Mesendoderm (in vitro differentiated cells): ENCODE measurements around the gene MCL1.
A peak's percentile ranks its signal among the peaks of the same experiment; 100 is the strongest.

Source experiments
- DNase-seq: peaks from one replicate; pipeline ENCODE4 v3.0.0; 2013
- H2AK5ac ChIP-seq: 2 replicates; pipeline ENCODE4 v1.6.1; 2013; ENCODE audit warnings: low read length, inconsistent platforms
- H2BK120ac ChIP-seq: 2 replicates; pipeline ENCODE4 v1.6.1; 2013; ENCODE audit warnings: low read depth, mild to moderate bottlenecking, low read length, moderate library complexity, mixed read lengths
- H2BK15ac ChIP-seq: replicated peaks from 2 replicates; pipeline ENCODE4 v1.6.1; 2013; ENCODE audit warnings: low read depth, mild to moderate bottlenecking, moderate library complexity
- H2BK5ac ChIP-seq: 2 replicates; pipeline ENCODE4 v1.6.1; 2013; ENCODE audit warnings: low read length, inconsistent platforms
- H3K18ac ChIP-seq: 2 replicates; pipeline ENCODE4 v1.6.1; 2013; ENCODE audit warnings: mild to moderate bottlenecking, low read length, mixed read lengths
- H3K23ac ChIP-seq: one replicate; pipeline ENCODE4 v1.6.1; 2013; ENCODE audit warnings: low read length
- H3K27ac ChIP-seq: 2 replicates; pipeline ENCODE4 v1.5.1; 2013; ENCODE audit warnings: low read depth, mild to moderate bottlenecking, inconsistent platforms, low read length, moderate library complexity
- H3K27me3 ChIP-seq: 2 replicates; pipeline ENCODE4 v1.6.1; 2013; ENCODE audit warnings: low read length, control low read depth, mild to moderate bottlenecking, inconsistent platforms; ENCODE audit not compliant: insufficient read depth, poor library complexity
- H3K36me3 ChIP-seq: 2 replicates; pipeline ENCODE4 v1.6.1; 2013; ENCODE audit warnings: low read length, inconsistent platforms; ENCODE audit not compliant: control insufficient read depth, insufficient read depth
- H3K4ac ChIP-seq: one replicate; pipeline ENCODE4 v1.6.1; 2013; ENCODE audit warnings: low read depth, mild to moderate bottlenecking, low read length, moderate library complexity
- H3K4me1 ChIP-seq: 2 replicates; pipeline ENCODE4 v1.6.1; 2013; ENCODE audit warnings: low read depth, low read length, inconsistent platforms; ENCODE audit not compliant: control insufficient read depth
- H3K4me2 ChIP-seq: 2 replicates; pipeline ENCODE4 v1.6.1; 2013; ENCODE audit warnings: low read length
- H3K4me3 ChIP-seq: 2 replicates; pipeline ENCODE4 v1.5.1; 2013; ENCODE audit warnings: mild to moderate bottlenecking, low read length
- H3K56ac ChIP-seq: one replicate; pipeline ENCODE4 v1.6.1; 2013; ENCODE audit warnings: low read length
- H3K79me1 ChIP-seq: 2 replicates; pipeline ENCODE4 v1.6.1; 2013; ENCODE audit warnings: low read length, inconsistent platforms
- H3K79me2 ChIP-seq: 2 replicates; pipeline ENCODE4 v1.6.1; 2013; ENCODE audit warnings: mild to moderate bottlenecking, low read length; ENCODE audit not compliant: control insufficient read depth, insufficient read depth
- H3K9ac ChIP-seq: 2 replicates; pipeline ENCODE4 v1.6.1; 2013; ENCODE audit warnings: low read length, inconsistent platforms
- H4K5ac ChIP-seq: one replicate; pipeline ENCODE4 v1.6.1; 2013; ENCODE audit warnings: low read length
- H4K8ac ChIP-seq: one replicate; pipeline ENCODE4 v1.6.1; 2013; ENCODE audit warnings: low read depth, mild to moderate bottlenecking, control low read depth, low read length, moderate library complexity
- WGBS: extraction: QIAGEN DNeasy Blood & Tissue Kit; methylation state at CpG from one replicate; pipeline ENCODE4 v1.1.7; 2013; ENCODE audit warnings: low lambda C conversion rate, missing lambda C conversion rate; ENCODE audit not compliant: insufficient coverage; ENCODE audit errors: extremely low coverage; 5-methylcytosine and 5-hydroxymethylcytosine counted together

MCL1 gene

GRCh38 chr1:150572918-150573647, 6.3 kb downstream of the MCL1 start:
- H3K36me3 ChIP-seq, result peaks cover 13% of the 10 kb centered on the region
- no peak overlapping the region for H3K56ac ChIP-seq
- no peak overlapping the region for H2BK5ac ChIP-seq
- no peak overlapping the region for H4K8ac ChIP-seq
- H3K27ac ChIP-seq, result peak overlapping the region; percentile 6
- H3K9ac ChIP-seq, result no peak overlapping the region
- peaks cover 6% of the 10 kb centered on the region for H3K79me1 ChIP-seq
- H3K4me3 ChIP-seq, result no peak overlapping the region
- no peak overlapping the region for H3K23ac ChIP-seq
- H3K27me3 ChIP-seq, result no peaks in the 10 kb centered on the region
- H3K4me2 ChIP-seq, result no peak overlapping the region
- H3K4me1 ChIP-seq, result peaks cover 11% of the 10 kb centered on the region
- no CpG with 5 or more reads among the region's 4 CpGs for WGBS
- peaks cover 58% of the 10 kb centered on the region for H3K79me2 ChIP-seq
- no peak overlapping the region for H2BK15ac ChIP-seq
- H2BK120ac ChIP-seq, result no peak overlapping the region
- H2AK5ac ChIP-seq, result no peak overlapping the region
- H3K4ac ChIP-seq, result no peak overlapping the region
- H4K5ac ChIP-seq, result no peak overlapping the region
- DNase-seq, result no peak
- no peak overlapping the region for H3K18ac ChIP-seq

GRCh38 chr1:150568594-150568966, 10.8 kb downstream of the MCL1 start:
- Histone ChIP-seq H3K27ac (peak overlapping the region; percentile 71), H4K5ac (no peak overlapping the region), H2BK5ac (no peak overlapping the region), H3K9ac (peak overlapping the region; percentile 4), H3K4me3 (no peak overlapping the region), H2BK15ac (no peak overlapping the region), H3K79me1 (peaks cover 10% of the 10 kb centered on the region), H3K27me3 (no peaks in the 10 kb centered on the region), H2AK5ac (no peak overlapping the region), H3K18ac (no peak overlapping the region), H4K8ac (no peak overlapping the region), H2BK120ac (no peak overlapping the region), H3K36me3 (peaks cover 2% of the 10 kb centered on the region), H3K79me2 (peaks cover 34% of the 10 kb centered on the region), H3K4me1 (peaks cover 8% of the 10 kb centered on the region), H3K4me2 (no peak overlapping the region), H3K4ac (no peak overlapping the region), H3K56ac (peak overlapping the region; percentile 49), H3K23ac (no peak overlapping the region)
- DNase-seq, result no peak

DNA sequence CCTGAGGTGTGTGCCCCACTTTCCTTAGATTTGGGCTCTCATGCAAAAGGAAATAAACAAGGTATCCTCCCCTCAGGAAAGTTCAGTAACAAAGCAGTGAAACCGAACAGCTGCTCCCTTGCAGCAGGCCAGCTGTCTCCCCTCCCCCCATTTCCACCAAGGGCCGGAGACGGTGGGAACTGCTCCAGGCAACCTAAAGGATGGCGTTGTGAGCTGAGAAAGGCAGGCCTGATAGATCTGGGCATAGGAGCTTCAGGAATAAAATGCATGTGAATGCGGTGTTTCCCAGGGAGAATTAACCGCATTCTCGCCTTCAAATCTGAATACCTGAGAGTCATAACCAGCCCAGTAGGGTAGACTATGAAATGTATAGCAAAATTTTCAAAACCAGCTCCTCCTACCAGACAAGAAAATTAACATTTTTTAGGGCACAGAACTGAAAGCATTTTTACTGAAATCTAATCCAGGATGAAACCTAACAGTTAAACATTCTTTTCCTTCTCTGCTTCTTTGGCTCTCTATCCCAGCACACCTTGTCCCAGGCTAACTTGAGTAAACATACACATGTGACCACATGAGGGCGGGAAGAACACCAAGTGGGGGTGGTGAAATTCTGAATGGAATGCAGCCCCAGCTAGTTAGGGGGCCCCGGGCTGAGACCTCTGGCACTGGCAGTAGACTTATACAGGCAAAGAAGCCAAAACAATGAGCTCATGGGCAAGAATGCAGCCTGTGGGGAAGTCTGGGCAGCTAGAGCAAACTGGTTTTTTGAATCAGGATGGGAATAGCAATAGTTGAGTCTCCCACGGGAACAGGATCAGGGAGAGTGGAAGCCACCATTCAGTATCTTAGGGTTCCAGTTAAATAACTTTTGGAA, 11.5 kb downstream of the MCL1 start:
- H3K4me1 ChIP-seq, result peaks cover 10% of the 10 kb centered on the region
- H2AK5ac ChIP-seq, result no peak overlapping the region
- no CpG with 5 or more reads among the region's 10 CpGs for WGBS
- no peak overlapping the region for H4K5ac ChIP-seq
- H3K4me2 ChIP-seq, result peak overlapping the region; percentile 14
- H3K56ac ChIP-seq, result peak overlapping the region; percentile 69
- H3K9ac ChIP-seq, result peak overlapping the region; percentile 41
- peak; percentile 99 for DNase-seq
- no peak overlapping the region for H2BK120ac ChIP-seq
- peaks cover under 1% of the 10 kb centered on the region for H3K36me3 ChIP-seq
- no peak overlapping the region for H3K4me3 ChIP-seq
- peak overlapping the region; percentile 62 for H3K18ac ChIP-seq
- no peak overlapping the region for H3K4ac ChIP-seq
- H2BK15ac ChIP-seq, result no peak overlapping the region
- peaks cover 28% of the 10 kb centered on the region for H3K79me2 ChIP-seq
- no peak overlapping the region for H4K8ac ChIP-seq
- H3K23ac ChIP-seq, result no peak overlapping the region
- peaks cover 9% of the 10 kb centered on the region for H3K79me1 ChIP-seq
- H3K27ac ChIP-seq, result peak overlapping the region; percentile 71
- no peak overlapping the region for H2BK5ac ChIP-seq
- H3K27me3 ChIP-seq, result no peaks in the 10 kb centered on the region

DNA sequence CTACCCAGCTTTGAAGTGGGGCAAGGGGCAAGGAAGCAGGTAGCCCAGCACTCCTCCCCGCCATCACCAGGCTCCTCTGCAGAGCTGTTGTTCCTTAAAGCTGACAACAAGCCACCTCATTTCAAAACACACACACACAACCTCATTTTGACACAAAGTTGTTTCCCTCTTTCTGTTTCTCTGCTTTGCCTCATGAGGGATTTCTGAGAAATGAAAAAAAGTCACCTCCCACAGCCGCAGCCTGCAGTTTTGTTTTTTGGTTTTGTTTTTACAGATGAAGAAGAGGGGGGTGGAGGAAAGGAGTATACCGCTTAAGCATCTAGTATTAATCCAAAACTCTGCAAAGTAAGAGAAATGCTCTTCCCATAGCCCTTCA, 12.1 kb downstream of the MCL1 start:
- WGBS, result no CpG with 5 or more reads among the region's 3 CpGs
- H3K4me1 ChIP-seq, result peaks cover 16% of the 10 kb centered on the region

GRCh38 chr1:150566589-150567340, 12.6 kb downstream of the MCL1 start:
- peak overlapping the region; percentile 63 for H3K27ac ChIP-seq
- no peak overlapping the region for H3K4me3 ChIP-seq
- no peaks in the 10 kb centered on the region for H3K36me3 ChIP-seq
- H3K27me3 ChIP-seq, result no peaks in the 10 kb centered on the region
- H4K8ac ChIP-seq, result no peak overlapping the region
- no peak overlapping the region for H3K4ac ChIP-seq
- no peak overlapping the region for H2AK5ac ChIP-seq
- no peak overlapping the region for H2BK120ac ChIP-seq
- no peak overlapping the region for H3K23ac ChIP-seq
- peaks cover 9% of the 10 kb centered on the region for H3K79me1 ChIP-seq
- DNase-seq, result no peak
- H2BK5ac ChIP-seq, result no peak overlapping the region
- peaks cover 22% of the 10 kb centered on the region for H3K79me2 ChIP-seq
- H3K18ac ChIP-seq, result peak overlapping the region; percentile 62
- H3K56ac ChIP-seq, result peak overlapping the region; percentile 69
- WGBS, result no CpG with 5 or more reads among the region's 12 CpGs
- peaks cover 16% of the 10 kb centered on the region for H3K4me1 ChIP-seq
- H2BK15ac ChIP-seq, result no peak overlapping the region
- no peak overlapping the region for H4K5ac ChIP-seq
- H3K4me2 ChIP-seq, result no peak overlapping the region
- H3K9ac ChIP-seq, result peak overlapping the region; percentile 41

More for the DNA sequence above, 12.1 kb downstream of the MCL1 start:
- H3K79me1 ChIP-seq, result peaks cover 9% of the 10 kb centered on the region
- H3K23ac ChIP-seq, result no peak overlapping the region
- H3K18ac ChIP-seq, result peak overlapping the region; percentile 62
- peak overlapping the region; percentile 63 for H3K27ac ChIP-seq
- H3K4me2 ChIP-seq, result peak overlapping the region; percentile 14
- no peaks in the 10 kb centered on the region for H3K36me3 ChIP-seq
- no peak overlapping the region for H2BK5ac ChIP-seq
- H3K4ac ChIP-seq, result no peak overlapping the region
- no peak overlapping the region for H2BK120ac ChIP-seq
- no peak overlapping the region for H4K5ac ChIP-seq
- H2BK15ac ChIP-seq, result no peak overlapping the region
- peaks cover 24% of the 10 kb centered on the region for H3K79me2 ChIP-seq
- H4K8ac ChIP-seq, result no peak overlapping the region
- no peak overlapping the region for H3K4me3 ChIP-seq
- H2AK5ac ChIP-seq, result no peak overlapping the region
- no peaks in the 10 kb centered on the region for H3K27me3 ChIP-seq
- no peak for DNase-seq
- H3K56ac ChIP-seq, result peak overlapping the region; percentile 69
- peak overlapping the region; percentile 41 for H3K9ac ChIP-seq
